Hepatocyte (in vitro differentiated cells): ENCODE data around the gene INO80.
"Not testable (repeated sequence)": the region's sequence is repeated elsewhere in the genome, so short reads cannot be mapped to it uniquely, and the experiment has no call there.

Experiments used
- EZH2 ChIP-seq: fragments of 200-600 bp; sonication (generic); IDR thresholded peaks from 2 replicates; pipeline ENCODE4 v1.6.1; 2016; ENCODE audit warnings: antibody characterized with exemption, mild to moderate bottlenecking, borderline replicate concordance
- EZH2phosphoT487 ChIP-seq: fragments of 200-600 bp; sonication (generic); IDR thresholded peaks from one replicate; pipeline ENCODE4 v1.6.1; 2018; ENCODE audit warnings: antibody characterized with exemption, mild to moderate bottlenecking, low read depth, moderate library complexity; ENCODE audit not compliant: unreplicated experiment, severe bottlenecking
- TF ChIP-seq, protein P1 (sequence below): fragments of 200-600 bp; sonication (generic); IDR thresholded peaks from 2 replicates; pipeline ENCODE4 v1.5.1; 2016; ENCODE audit warnings: antibody characterized with exemption, mild to moderate bottlenecking; ENCODE audit not compliant: poor library complexity

DNA sequence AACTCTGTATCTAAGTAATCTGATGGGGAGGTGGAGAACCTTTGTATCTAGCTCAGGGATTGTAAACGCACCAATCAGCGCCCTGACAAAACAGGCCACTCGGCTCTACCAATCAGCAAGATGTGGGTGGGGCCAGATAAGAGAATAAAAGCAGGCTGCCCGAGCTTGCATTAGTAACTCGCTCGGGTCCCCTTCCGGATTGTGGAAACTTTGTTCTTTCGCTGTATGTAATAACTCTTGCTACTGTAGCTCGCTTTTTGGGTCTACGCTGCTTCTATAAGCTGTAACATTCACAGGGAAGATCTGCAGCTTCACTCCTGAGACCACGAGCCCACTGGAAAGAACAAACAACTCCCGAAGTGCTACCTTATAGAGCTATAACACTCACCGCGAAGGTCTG, 153.8 kb downstream of the INO80 start:
- TF ChIP-seq, protein P1, sequence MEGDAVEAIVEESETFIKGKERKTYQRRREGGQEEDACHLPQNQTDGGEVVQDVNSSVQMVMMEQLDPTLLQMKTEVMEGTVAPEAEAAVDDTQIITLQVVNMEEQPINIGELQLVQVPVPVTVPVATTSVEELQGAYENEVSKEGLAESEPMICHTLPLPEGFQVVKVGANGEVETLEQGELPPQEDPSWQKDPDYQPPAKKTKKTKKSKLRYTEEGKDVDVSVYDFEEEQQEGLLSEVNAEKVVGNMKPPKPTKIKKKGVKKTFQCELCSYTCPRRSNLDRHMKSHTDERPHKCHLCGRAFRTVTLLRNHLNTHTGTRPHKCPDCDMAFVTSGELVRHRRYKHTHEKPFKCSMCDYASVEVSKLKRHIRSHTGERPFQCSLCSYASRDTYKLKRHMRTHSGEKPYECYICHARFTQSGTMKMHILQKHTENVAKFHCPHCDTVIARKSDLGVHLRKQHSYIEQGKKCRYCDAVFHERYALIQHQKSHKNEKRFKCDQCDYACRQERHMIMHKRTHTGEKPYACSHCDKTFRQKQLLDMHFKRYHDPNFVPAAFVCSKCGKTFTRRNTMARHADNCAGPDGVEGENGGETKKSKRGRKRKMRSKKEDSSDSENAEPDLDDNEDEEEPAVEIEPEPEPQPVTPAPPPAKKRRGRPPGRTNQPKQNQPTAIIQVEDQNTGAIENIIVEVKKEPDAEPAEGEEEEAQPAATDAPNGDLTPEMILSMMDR: not testable (repeated sequence)
- TF ChIP-seq EZH2, EZH2phosphoT487: not testable (repeated sequence)
